PFSK-1 (cell line): ENCODE measurements around the gene SERPINB8.

ENCODE experiments used
- POLR2AphosphoS5 ChIP-seq: IDR thresholded peaks from 2 replicates; pipeline ENCODE4 v1.6.1; 2012; ENCODE audit warnings: low read depth, mild to moderate bottlenecking, control low read depth, low read length, moderate library complexity
- REST ChIP-seq, 2 experiments: IDR thresholded peaks; 2 replicates each; pipeline versions ENCODE4 v1.6.1 to v1.8.0; 2011 to 2012; ENCODE audit warnings: low read depth in 2 of 2, low read length in 2 of 2, control low read depth in 1 of 2, inconsistent platforms in 1 of 2, mild to moderate bottlenecking in 1 of 2, moderate library complexity in 1 of 2; ENCODE audit not compliant: insufficient read depth in 1 of 2
- TAF1 ChIP-seq: IDR thresholded peaks from 2 replicates; pipeline ENCODE4 v1.6.1; 2012; ENCODE audit warnings: low read length, control low read depth, borderline replicate concordance; ENCODE audit not compliant: insufficient read depth

GRCh38 chr18:63981719-63982118 lies 11.8 kb downstream of the SERPINB8 start:
- TF ChIP-seq TAF1 (no peak), POLR2AphosphoS5 (no peak), REST (IDR thresholded peaks at IDR 0.05; ENCODE audit: insufficient read depth in 1 of 2, low read depth in 2 of 2, low read length in 2 of 2) (no peak)
